Lung (tissue), 12 donors: ENCODE measurements around the gene CD300LB. TPM values are rescaled to one million over a fixed set of nuclear protein-coding genes. Genes with fewer than 3 reads are reported as not detected.

Source experiments
- ATAC-seq: fragments of 200-7000 bp; cut with Tn5 transposase; one replicate; pipeline ENCODE4 v1.9.1; 2020; ENCODE audit warnings: moderate number of reproducible peaks; ENCODE audit not compliant: insufficient read depth, low FRiP score
- DNase-seq, 3 donors: peaks; one replicate each; pipeline ENCODE4 v3.0.0-alpha.2; 2013 to 2017
- H3K27ac ChIP-seq, 2 donors: one replicate each; pipeline ENCODE4 v1.5.1; 2013; ENCODE audit warnings: mild to moderate bottlenecking in 2 of 2, moderate library complexity in 2 of 2, control low read depth in 1 of 2, inconsistent platforms in 1 of 2, low read depth in 1 of 2, low read length in 1 of 2
- H3K27me3 ChIP-seq, 3 donors: one replicate each; pipeline ENCODE4 v1.5.1; 2013; ENCODE audit warnings: low read length in 2 of 3; ENCODE audit not compliant: control insufficient read depth in 3 of 3, insufficient read depth in 3 of 3
- H3K36me3 ChIP-seq, 4 donors: one replicate each; pipeline ENCODE4 v1.5.1; 2013; ENCODE audit warnings: low read length in 4 of 4, mild to moderate bottlenecking in 1 of 4, moderate library complexity in 1 of 4; ENCODE audit not compliant: control insufficient read depth in 4 of 4, insufficient read depth in 4 of 4
- H3K4me1 ChIP-seq, 5 donors: one replicate each; pipeline ENCODE4 v1.5.1; 2013; ENCODE audit warnings: low read length in 5 of 5, mild to moderate bottlenecking in 2 of 5, moderate library complexity in 1 of 5; ENCODE audit not compliant: control insufficient read depth in 5 of 5, insufficient read depth in 5 of 5
- H3K4me3 ChIP-seq: one replicate; pipeline ENCODE4 v1.5.1; 2013; ENCODE audit warnings: mild to moderate bottlenecking, control low read depth, moderate library complexity
- H3K9ac ChIP-seq, 2 donors: one replicate each; pipeline ENCODE4 v1.5.1; 2013; ENCODE audit warnings: low read length in 2 of 2, control low read depth in 1 of 2; ENCODE audit not compliant: insufficient read depth in 1 of 2
- H3K9me3 ChIP-seq, 4 donors: one replicate each; pipeline ENCODE4 v1.5.1; 2013; ENCODE audit warnings: low read length in 3 of 4, mild to moderate bottlenecking in 1 of 4, moderate library complexity in 1 of 4; ENCODE audit not compliant: control insufficient read depth in 4 of 4, insufficient read depth in 3 of 4
- WGBS, 2 donors: extraction: QIAGEN DNeasy Blood & Tissue Kit; methylation state at CpG; one replicate each; pipeline ENCODE4 v1.1.7; 2013; 5-methylcytosine and 5-hydroxymethylcytosine counted together
- polyA plus RNA-seq, 2 donors: library from polyadenylated mRNA; stranded (reverse); fragments of 200-250 nt; gene quantifications; one replicate each; pipeline ENCODE4 v1.2.1, GENCODE V29; 2013
- total RNA-seq, 2 donors: library from RNA; depleted of rRNA in 1 of 2; stranded (reverse); fragments of >200 nt in 1 of 2; gene quantifications; one replicate each; pipeline ENCODE4 v1.2.1, GENCODE V29; 2014 to 2021
- TF ChIP-seq, protein P1 (sequence below): IDR thresholded peaks from 2 replicates; pipeline ENCODE4 v1.5.1; 2012; ENCODE audit warnings: mild to moderate bottlenecking; ENCODE audit errors: control extremely low read depth, extremely low read depth
- donor health status: control.
- donor health status: control.
- donor health status: Bipolar disorder and iron deficiency.
- donor health status: healthy.
- donor health status: DM: yes; HTN: yes; CAD: no.

Gene CD300LB
- total and polyA plus RNA-seq, 4 donors, result 0.82 to 1.8 (median 1.3) TPM

DNA sequence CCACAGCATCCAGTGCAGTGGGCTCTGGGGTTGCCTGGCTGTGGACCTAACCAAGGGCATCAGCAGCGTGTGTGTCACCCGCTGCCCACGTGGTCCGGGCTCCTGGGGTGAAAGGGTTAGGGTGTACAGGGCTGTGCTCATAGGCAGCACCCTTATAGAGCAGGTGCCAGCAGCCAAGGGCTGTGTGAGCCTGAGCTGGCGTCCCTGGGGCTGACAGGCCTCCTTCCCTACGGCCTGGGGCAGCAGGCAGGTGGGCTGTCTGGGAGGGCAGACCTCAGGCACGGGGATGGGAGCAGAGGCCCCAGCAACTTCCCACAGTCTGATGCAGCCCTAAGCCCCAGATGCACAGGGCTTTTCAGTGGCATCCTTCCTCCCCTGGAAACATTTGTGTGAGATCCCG, 51.0 kb downstream of the CD300LB start:
- no peaks in the 10 kb centered on the region for H3K36me3 ChIP-seq
- DNase-seq (no peak), ATAC-seq (no peak)
- peaks cover 3 to 4% (median 3%) of the 10 kb centered on the region in 3 donors for H3K27me3 ChIP-seq
- TF ChIP-seq, protein P1, sequence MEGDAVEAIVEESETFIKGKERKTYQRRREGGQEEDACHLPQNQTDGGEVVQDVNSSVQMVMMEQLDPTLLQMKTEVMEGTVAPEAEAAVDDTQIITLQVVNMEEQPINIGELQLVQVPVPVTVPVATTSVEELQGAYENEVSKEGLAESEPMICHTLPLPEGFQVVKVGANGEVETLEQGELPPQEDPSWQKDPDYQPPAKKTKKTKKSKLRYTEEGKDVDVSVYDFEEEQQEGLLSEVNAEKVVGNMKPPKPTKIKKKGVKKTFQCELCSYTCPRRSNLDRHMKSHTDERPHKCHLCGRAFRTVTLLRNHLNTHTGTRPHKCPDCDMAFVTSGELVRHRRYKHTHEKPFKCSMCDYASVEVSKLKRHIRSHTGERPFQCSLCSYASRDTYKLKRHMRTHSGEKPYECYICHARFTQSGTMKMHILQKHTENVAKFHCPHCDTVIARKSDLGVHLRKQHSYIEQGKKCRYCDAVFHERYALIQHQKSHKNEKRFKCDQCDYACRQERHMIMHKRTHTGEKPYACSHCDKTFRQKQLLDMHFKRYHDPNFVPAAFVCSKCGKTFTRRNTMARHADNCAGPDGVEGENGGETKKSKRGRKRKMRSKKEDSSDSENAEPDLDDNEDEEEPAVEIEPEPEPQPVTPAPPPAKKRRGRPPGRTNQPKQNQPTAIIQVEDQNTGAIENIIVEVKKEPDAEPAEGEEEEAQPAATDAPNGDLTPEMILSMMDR, result no peak
- no peaks in the 10 kb centered on the region for H3K4me1 ChIP-seq
- H3K9me3 ChIP-seq, result peaks cover 0 to 5% (median 1%) of the 10 kb centered on the region in 4 donors
- H3K4me3 ChIP-seq, result no peak overlapping the region
- no peak overlapping the region for H3K27ac ChIP-seq
- H3K9ac ChIP-seq, result no peak overlapping the region
- 79 to 90% methylated on average over 8 of the region's 8 CpGs for WGBS, 2 donors

DNA sequence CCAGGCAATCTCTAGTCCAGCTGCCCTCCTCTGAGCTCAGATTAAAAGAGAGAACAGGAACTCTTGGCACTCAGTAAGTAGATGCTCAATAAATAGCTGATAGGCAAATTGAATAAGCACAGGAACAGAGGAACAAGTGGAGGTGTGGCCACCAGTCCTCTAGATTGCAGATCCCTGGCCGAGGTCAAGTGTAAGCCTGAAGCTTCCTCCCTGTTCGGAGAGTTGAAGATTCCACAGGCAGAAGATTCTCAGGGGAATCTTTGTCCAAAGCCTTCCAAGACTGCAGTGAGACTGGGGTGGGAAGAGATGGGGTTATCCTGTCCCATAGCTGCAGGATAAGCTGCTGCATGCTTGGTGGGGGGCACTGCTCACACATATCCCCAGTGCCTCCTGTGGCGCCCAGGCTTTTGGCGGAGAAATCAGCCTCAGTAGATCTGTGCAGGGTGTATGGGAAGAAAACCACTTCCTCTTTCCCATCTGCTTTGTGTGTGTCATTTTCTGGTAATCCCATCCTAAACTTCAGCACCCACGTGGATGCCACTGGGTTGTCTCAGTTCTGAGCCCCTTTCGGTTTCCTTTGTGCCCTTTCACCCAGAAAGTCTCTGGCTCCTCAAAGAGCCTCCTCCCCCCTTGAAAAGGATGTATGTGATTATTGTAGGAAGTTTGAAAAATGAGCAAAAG, 52.7 kb downstream of the CD300LB start:
- H3K27me3 ChIP-seq, result peaks cover 3 to 5% (median 3%) of the 10 kb centered on the region in 3 donors
- H3K4me1 ChIP-seq, result no peaks in the 10 kb centered on the region
- peak in 1 of 3 donors; percentile 20 for DNase-seq
- no peak for ATAC-seq
- no peaks in the 10 kb centered on the region for H3K36me3 ChIP-seq
- H3K27ac ChIP-seq, result no peak overlapping the region
- WGBS, 2 donors, result 27 to 30% methylated on average over 6 of the region's 6 CpGs
- no peak overlapping the region for H3K4me3 ChIP-seq
- H3K9me3 ChIP-seq, result peaks cover 0 to 6% (median 2%) of the 10 kb centered on the region in 4 donors
- H3K9ac ChIP-seq, result no peak overlapping the region
- TF ChIP-seq, protein P1, result no peak

- DNase-seq, result no peak
- no peak overlapping the region for H3K27ac ChIP-seq
- H3K4me3 ChIP-seq, result no peak overlapping the region
- 81 to 82% methylated on average over 4 of the region's 4 CpGs for WGBS, 2 donors
- no peak for ATAC-seq
- H3K4me1 ChIP-seq, result no peaks in the 10 kb centered on the region
- no peak overlapping the region for H3K9ac ChIP-seq
- H3K9me3 ChIP-seq, result peaks cover 0 to 6% (median 2%) of the 10 kb centered on the region in 4 donors
- no peaks in the 10 kb centered on the region for H3K36me3 ChIP-seq
- H3K27me3 ChIP-seq, result peaks cover 3 to 5% (median 3%) of the 10 kb centered on the region in 3 donors
- TF ChIP-seq, protein P1, result no peak
Observed at GRCh38 chr17:74477411-74477810, 53.9 kb downstream of the CD300LB start.
